AG04450 (cell line): ENCODE measurements around the gene CLEC4F. TPM values are rescaled to one million over a fixed set of nuclear protein-coding genes. Genes with fewer than 3 reads are reported as not detected.

Experiments used
- CTCF ChIA-PET: fragments of 300-600, 350-600 bp; formaldehyde crosslinking; extraction: SDS; loops from one replicate; lab custom pipeline; 2022; ENCODE audit warnings: antibody characterized with exemption, inconsistent platforms; lab: Charles Lee
- POLR2A ChIA-PET: fragments of 350-600 bp; formaldehyde crosslinking; extraction: SDS; loops from one replicate; lab custom pipeline; 2021; ENCODE audit warnings: antibody characterized with exemption, inconsistent platforms; lab: Yijun Ruan, JAX
- DNase-seq: peaks from one replicate; pipeline ENCODE4 v3.0.0-alpha.2; 2011; ENCODE audit warnings: low read depth, low spot score
- H3K27ac ChIP-seq: one replicate; pipeline ENCODE4 v1.5.1; 2012; ENCODE audit warnings: low read depth, low read length, control low read depth
- H3K27me3 ChIP-seq: one replicate; pipeline ENCODE4 v1.6.0; 2012; ENCODE audit warnings: low read length; ENCODE audit not compliant: control insufficient read depth, insufficient read depth
- H3K4me3 ChIP-seq: 2 replicates; pipeline ENCODE4 v1.5.1; 2011; ENCODE audit warnings: mild to moderate bottlenecking, low read depth, low read length, control low read depth
- H3K9me3 ChIP-seq: 2 replicates; pipeline ENCODE4 v1.5.1; 2012; ENCODE audit warnings: low read length; ENCODE audit not compliant: control insufficient read depth, insufficient read depth
- CTCF ChIP-seq: IDR thresholded peaks from 2 replicates; pipeline ENCODE4 v1.5.1; 2011; ENCODE audit warnings: low read depth, low read length, control low read depth, inconsistent platforms
- polyA plus RNA-seq: library from polyadenylated mRNA; depleted of rRNA; stranded (reverse); fragments of >200 nt; gene quantifications from 2 replicates; pipeline ENCODE4 v1.2.3, GENCODE V29; 2011

The CLEC4F gene
- polyA plus RNA-seq, 1 experiment = not detected

- Histone ChIP-seq H3K27ac (no peak overlapping the region), H3K27me3 (peaks cover 8% of the 10 kb centered on the region), H3K4me3 (no peak overlapping the region), H3K9me3 (no peaks in the 10 kb centered on the region)
- DNase-seq = no peak
- TF ChIP-seq CTCF = no peak
- CTCF ChIA-PET = no interaction called here
- POLR2A ChIA-PET = no interaction called here
Measured at GRCh38 chr2:70832386-70832785, 12.0 kb upstream of the CLEC4F start.

DNA sequence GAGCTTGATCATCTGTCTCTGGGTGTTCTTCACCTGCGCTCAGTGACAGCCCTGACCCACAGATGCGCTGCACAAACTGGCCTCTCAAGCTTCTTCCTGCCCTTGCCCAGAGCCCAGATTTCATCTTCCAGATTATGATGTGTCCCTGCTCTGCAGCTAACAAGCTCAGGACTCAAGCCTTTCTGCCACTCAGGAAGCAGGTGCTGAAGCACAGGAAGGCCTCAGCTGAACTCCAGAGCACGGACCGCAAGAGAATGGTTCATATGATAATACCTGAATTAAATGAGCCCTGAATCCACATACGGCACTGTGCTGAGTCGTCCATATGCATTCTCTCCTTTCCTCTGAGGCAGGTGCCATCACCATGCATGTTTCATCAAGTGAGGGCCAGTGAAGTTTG is 11.5 kb upstream of the CLEC4F start:
- no peaks in the 10 kb centered on the region for H3K9me3 ChIP-seq
- CTCF ChIA-PET = no interaction called here
- H3K27ac ChIP-seq = no peak overlapping the region
- POLR2A ChIA-PET = no interaction called here
- H3K4me3 ChIP-seq = no peak overlapping the region
- no peak for DNase-seq
- TF ChIP-seq CTCF = no peak
- H3K27me3 ChIP-seq = peaks cover 8% of the 10 kb centered on the region

DNA sequence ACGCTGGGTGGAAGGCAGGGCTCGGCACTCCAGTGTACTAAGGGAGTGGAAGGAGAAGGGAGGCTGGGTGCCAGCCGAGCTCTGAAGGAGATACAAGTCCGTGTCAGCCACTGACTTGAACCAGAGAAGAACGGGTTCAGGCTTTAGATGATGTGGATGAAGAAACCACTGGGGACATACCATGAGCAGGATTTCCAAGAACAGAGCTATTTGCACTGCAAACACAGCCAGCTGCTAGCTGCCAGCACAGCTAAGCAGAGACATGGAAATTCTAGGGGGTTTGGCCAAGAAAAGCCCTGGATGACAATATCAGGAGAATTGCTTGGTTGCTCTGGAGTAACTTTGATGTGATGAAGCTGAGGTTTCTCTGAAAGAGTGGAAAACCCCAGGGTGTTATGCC is 10.0 kb upstream of the CLEC4F start:
- ChIA-PET POLR2A (no interaction called here), CTCF (no interaction called here)
- DNase-seq = no peak
- TF ChIP-seq CTCF = no peak
- H3K9me3 ChIP-seq = no peaks in the 10 kb centered on the region
- peaks cover 8% of the 10 kb centered on the region for H3K27me3 ChIP-seq
- no peak overlapping the region for H3K27ac ChIP-seq
- no peak overlapping the region for H3K4me3 ChIP-seq

DNA sequence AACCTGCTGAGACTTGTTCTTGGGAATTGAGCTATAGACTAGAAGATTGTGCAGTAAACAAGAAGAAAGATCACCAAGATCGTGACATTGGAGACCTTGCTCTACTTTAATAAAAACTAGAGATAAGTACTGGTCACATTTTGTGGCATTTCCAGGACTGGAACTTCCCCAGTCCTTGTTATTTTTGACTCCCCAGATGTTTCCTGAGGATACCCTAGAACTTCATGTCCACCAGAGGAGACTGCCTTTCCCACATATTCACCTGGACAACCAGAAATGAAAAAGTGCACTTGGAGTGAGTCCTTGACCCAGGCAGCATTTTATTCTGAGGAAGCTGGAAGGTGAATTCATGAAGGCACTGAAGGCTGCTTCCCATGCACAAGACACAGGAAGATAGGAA is 9.5 kb upstream of the CLEC4F start:
- ChIA-PET CTCF (no interaction called here), POLR2A (no interaction called here)
- Histone ChIP-seq H3K27ac (no peak overlapping the region), H3K4me3 (no peak overlapping the region), H3K9me3 (no peaks in the 10 kb centered on the region), H3K27me3 (peaks cover 8% of the 10 kb centered on the region)
- TF ChIP-seq CTCF = no peak
- no peak for DNase-seq

DNA sequence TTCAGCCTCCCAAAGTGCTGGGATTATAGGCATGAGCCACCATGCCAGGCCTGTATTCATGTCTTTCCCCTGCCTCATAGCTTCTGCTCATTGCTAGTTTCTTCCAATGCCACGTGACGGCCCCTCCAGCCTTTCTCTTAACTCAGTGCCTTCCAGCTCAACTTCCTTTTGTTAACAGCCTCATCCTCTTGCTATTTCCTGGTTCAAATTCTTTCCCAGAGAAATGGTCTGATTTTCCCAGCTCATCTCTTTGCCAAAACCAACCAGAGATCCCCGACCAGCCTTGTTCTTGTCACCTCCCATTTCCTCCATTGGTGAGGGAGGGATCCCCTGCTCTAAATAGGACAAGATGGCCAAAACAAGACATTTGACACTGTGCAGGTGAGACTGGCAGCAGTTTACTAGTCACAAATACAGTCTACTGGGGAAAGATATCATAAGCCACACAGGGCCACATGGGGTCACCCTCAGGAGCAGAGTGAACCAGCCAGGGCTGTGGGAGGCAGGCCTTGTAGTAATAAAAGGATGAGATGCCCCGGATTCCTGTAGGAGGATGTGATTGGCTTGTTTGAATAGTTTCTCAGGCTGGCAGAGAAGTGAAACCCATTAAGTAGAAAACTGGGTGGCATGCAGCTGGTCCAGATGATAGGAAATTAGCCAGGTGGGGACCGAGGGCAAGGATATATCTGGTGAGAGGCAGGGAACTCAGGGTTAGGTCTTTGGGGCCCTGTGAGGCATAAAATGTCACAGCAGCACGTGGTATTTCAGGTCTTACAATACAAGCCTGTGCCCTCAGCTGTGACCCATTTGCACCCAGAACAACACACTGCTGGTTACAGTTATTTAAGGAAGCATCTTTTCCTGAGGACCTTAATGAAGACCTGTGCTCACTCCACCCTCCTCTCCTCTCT is 8.8 kb upstream of the CLEC4F start:
- POLR2A ChIA-PET = no interaction called here
- Histone ChIP-seq H3K27me3 (peaks cover 8% of the 10 kb centered on the region), H3K27ac (no peak overlapping the region), H3K9me3 (no peaks in the 10 kb centered on the region), H3K4me3 (no peak overlapping the region)
- CTCF ChIA-PET = no interaction called here
- TF ChIP-seq CTCF = no peak
- no peak for DNase-seq
